ENCODE data around the gene XPNPEP2. TPM values are rescaled to one million over a fixed set of nuclear protein-coding genes. Genes with fewer than 3 reads are reported as not detected.
A peak's percentile ranks its signal among the peaks of the same experiment; 100 is the strongest.

The XPNPEP2 gene
- total and polyA plus RNA-seq, 11 donors = 0.19 to 2.1 (median 0.55) TPM

DNA sequence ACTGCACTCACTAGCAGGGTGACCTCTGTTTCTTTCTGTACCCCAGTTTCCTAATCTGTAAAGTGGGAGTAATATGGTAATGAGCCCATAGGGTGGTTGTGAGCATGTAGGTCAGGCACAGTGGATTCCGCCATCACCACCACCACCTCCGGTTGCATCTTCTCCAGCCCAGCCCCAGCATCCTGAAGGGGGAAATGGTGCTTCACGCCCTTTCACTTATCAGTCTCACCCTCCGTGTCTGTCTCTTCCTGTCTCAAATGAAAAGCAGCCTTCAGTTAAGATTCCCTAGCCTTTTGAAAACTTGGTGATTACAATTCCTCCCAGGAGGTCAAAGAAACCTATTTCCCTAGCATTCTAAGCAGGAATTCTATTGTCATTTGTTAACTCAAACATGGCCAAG, 16.9 kb upstream of the XPNPEP2 start:
- Histone ChIP-seq H3K9me3 (no peaks in the 10 kb centered on the region), H3K4me3 (no peak overlapping the region), H3K4me1 (peaks cover 0 to 3% (median 0%) of the 10 kb centered on the region in 12 donors), H3K36me3 (no peaks in the 10 kb centered on the region), H3K27ac (no peak overlapping the region), H3K27me3 (peaks cover 0 to 4% (median 0%) of the 10 kb centered on the region in 9 donors)
- TF ChIP-seq POLR2A (IDR thresholded peaks at IDR 0.05) = no peak
- TF ChIP-seq, protein P1, sequence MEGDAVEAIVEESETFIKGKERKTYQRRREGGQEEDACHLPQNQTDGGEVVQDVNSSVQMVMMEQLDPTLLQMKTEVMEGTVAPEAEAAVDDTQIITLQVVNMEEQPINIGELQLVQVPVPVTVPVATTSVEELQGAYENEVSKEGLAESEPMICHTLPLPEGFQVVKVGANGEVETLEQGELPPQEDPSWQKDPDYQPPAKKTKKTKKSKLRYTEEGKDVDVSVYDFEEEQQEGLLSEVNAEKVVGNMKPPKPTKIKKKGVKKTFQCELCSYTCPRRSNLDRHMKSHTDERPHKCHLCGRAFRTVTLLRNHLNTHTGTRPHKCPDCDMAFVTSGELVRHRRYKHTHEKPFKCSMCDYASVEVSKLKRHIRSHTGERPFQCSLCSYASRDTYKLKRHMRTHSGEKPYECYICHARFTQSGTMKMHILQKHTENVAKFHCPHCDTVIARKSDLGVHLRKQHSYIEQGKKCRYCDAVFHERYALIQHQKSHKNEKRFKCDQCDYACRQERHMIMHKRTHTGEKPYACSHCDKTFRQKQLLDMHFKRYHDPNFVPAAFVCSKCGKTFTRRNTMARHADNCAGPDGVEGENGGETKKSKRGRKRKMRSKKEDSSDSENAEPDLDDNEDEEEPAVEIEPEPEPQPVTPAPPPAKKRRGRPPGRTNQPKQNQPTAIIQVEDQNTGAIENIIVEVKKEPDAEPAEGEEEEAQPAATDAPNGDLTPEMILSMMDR (IDR thresholded peaks at IDR 0.05) = no peak
- no peak for ATAC-seq
- no peak for DNase-seq
- intact Hi-C loops (cut with DNase I) = loop anchor here in 5 of 10 donors (5.0 to 10.0 kb wide), 2 partner anchors 70 to 117 kb away; partner anchors contain the start of gene APLN (in 3 of the 5)
- WGBS, 4 donors = 38 to 77% (median 44%) methylated on average over 4 of the region's 4 CpGs

DNA sequence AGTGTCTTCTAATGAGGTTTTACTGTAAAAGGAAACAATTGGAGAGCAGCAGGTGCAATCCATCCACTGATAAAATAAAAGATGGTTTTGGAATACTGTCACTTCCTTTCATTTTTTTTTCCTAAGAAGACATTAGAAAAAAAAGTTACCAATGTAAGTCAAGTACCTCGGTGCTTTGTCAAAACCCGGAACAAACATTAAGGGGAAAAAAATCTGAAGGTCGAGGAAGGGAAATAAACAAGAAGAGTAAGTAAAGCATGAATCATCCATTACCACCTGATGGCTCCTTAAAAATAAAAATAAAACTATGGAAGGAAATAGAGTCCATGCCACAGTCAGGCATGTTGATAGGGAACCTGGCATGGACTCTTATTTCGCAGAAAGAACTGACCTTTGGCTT, 15.3 kb upstream of the XPNPEP2 start:
- H3K27ac ChIP-seq = no peak overlapping the region
- no peak for ATAC-seq
- H3K9me3 ChIP-seq = no peaks in the 10 kb centered on the region
- intact Hi-C loops (cut with DNase I) = loop anchor here in 5 of 10 donors (5.0 to 10.0 kb wide), 2 partner anchors 71 to 119 kb away; partner anchors contain the start of gene APLN (in 3 of the 5)
- no peaks in the 10 kb centered on the region for H3K36me3 ChIP-seq
- H3K4me3 ChIP-seq = no peak overlapping the region
- WGBS, 4 donors = 58 to 86% (median 64%) methylated on average over 4 of the region's 4 CpGs
- peaks cover 0 to 3% (median 0%) of the 10 kb centered on the region in 12 donors for H3K4me1 ChIP-seq
- peaks cover 0 to 4% (median 0%) of the 10 kb centered on the region in 9 donors for H3K27me3 ChIP-seq
- DNase-seq = no peak
- TF ChIP-seq POLR2A (IDR thresholded peaks at IDR 0.05) = no peak
- TF ChIP-seq, protein P1 (IDR thresholded peaks at IDR 0.05) = no peak

DNA sequence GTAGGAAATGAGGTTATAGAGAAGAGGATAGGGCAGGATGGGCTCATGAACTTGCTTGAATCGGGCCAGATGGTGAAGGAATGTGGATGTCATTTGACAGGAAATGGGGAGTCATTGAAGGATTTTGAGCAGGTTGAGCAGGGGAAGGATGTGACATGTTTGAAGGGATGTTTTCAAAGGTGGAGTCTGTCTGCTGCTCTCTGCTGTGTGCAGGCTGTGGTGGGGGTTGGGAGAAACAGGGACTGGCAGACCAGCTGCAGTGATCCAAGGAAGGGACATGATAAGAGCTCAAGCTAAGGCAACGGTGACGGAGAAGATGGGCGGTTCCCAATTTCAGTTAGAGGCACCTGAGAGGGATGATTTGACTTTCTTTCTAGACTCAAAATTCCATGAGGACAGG, 14.0 kb upstream of the XPNPEP2 start:
- no peak overlapping the region for H3K4me3 ChIP-seq
- no peaks in the 10 kb centered on the region for H3K9me3 ChIP-seq
- peaks cover 0 to 4% (median 0%) of the 10 kb centered on the region in 9 donors for H3K27me3 ChIP-seq
- intact Hi-C loops (cut with DNase I) = loop anchor here in 6 of 10 donors (5.0 to 10.0 kb wide), 5 partner anchors 47 to 120 kb away; partner anchors contain the start of gene APLN (in 3 of the 6)
- DNase-seq (no peak), ATAC-seq (peak in 1 of 4 donors; percentile 64)
- H3K36me3 ChIP-seq = no peaks in the 10 kb centered on the region
- H3K27ac ChIP-seq = no peak overlapping the region
- TF ChIP-seq, protein P1 (IDR thresholded peaks at IDR 0.05) = no peak
- no peak for TF ChIP-seq POLR2A (IDR thresholded peaks at IDR 0.05)
- 45 to 64% (median 61%) methylated on average over 4 of the region's 4 CpGs for WGBS, 4 donors
- peaks cover 0 to 3% (median 0%) of the 10 kb centered on the region in 12 donors for H3K4me1 ChIP-seq

DNA sequence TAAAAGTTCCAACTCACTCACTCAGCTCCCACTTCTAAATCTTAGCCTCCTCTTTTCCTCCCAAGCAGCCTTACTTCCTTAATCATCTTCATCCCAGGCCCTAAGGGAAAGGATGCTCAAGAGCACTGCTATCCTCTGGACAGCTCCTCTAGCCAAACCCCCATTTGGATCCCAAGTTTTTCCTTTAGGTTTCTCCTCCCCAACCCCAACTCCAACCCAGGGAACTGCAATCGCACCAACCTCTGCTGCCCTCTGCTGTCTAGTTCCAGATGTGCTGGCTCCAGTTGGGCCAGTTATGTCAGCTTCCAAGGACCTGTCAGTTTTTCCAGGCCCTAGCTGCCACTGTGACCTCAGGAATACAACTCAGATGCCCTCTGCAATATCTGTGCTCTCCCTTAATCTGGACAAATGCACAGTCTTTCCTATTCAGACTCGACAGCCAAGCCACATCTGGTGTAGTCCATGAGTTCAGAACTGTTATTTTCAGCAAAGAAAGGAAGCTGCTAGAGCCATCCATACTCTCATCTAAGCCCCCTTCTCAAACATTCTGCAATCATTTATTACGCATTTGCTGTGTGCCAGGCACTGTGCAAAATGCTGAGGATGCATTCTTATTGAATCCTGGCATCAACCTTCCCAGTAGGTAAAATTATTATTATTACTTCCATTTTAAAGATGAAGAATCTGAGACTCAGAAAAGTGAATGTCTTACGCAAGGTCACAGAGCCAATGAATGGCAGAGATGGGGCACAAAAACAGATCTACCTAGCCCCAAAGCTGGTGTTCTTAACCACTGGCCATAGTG, 12.3 kb upstream of the XPNPEP2 start:
- Histone ChIP-seq H3K4me1 (peaks cover 0 to 2% (median 0%) of the 10 kb centered on the region in 12 donors), H3K27ac (no peak overlapping the region), H3K36me3 (no peaks in the 10 kb centered on the region), H3K9me3 (no peaks in the 10 kb centered on the region), H3K4me3 (no peak overlapping the region), H3K27me3 (peaks cover 0 to 4% (median 0%) of the 10 kb centered on the region in 9 donors)
- intact Hi-C loops (cut with DNase I) = loop anchor here in 9 of 10 donors (1.0 to 10.0 kb wide), 11 partner anchors 49 to 122 kb away; no protein-coding TSS in a partner anchor
- DNase-seq (peak; percentile 48 to 68 (median 65)), ATAC-seq (peak in 3 of 4 donors; percentile 82 to 90 (median 87))
- 31 to 48% (median 41%) methylated on average over 4 of the region's 4 CpGs for WGBS, 4 donors
- TF ChIP-seq, protein P1 (IDR thresholded peaks at IDR 0.05) = peak; percentile 46 to 80 (median 67)
- no peak for TF ChIP-seq POLR2A (IDR thresholded peaks at IDR 0.05)

All from heart left ventricle (tissue), 16 donors.